ENCODE measurements around the gene ITPK1.

- TF ChIP-seq POLR2A (IDR thresholded peaks at IDR 0.05; ENCODE audit: low read depth, low read length): no peak
- TF ChIP-seq TAF1 (IDR thresholded peaks at IDR 0.05; ENCODE audit: borderline replicate concordance, low read depth, low read length): no peak
These were observed 79.6 kb downstream of the ITPK1 start for GRCh38 chr14:93035917-93036651.

All from GM12892 (cell line).